Stimulated activated naive CD8-positive, alpha-beta T cell treated with anti-CD3 and anti-CD28 coated beads, Interleukin-15, Interleukin-2, amounts not matched to agents 100 U/mL and 50 U/mL, for 24 hours (primary cell): ENCODE data around the gene CDK2AP2.
A peak's percentile ranks its signal among the peaks of the same experiment; 100 is the strongest.
"Not testable (repeated sequence)": the region's sequence is repeated elsewhere in the genome, so short reads cannot be mapped to it uniquely, and the experiment has no call there.

Source experiments
- ATAC-seq: fragments of 150-1000 bp; cut with Tn5 transposase; one replicate; pipeline ENCODE4 v1.10.0; 2021
- DNase-seq: peaks from one replicate; pipeline ENCODE4 v3.0.0; 2021

The CDK2AP2 gene

GRCh38 chr11:67507864-67508485 lies at the start of gene CDK2AP2:
Gene CDK2AP2 (minus strand): TSS chr11:67508162. CDS start chr11:67508082, 80 bp downstream.
- peak; percentile 77 for ATAC-seq

GRCh38 chr11:67556244-67556643 lies 48.3 kb upstream of the CDK2AP2 start:
- ATAC-seq (no peak), DNase-seq (no peak)

More at GRCh38 chr11:67507864-67508485, at the start of gene CDK2AP2:
- peak; percentile 99 for DNase-seq

- not testable (repeated sequence) for ATAC-seq, DNase-seq
Measured at GRCh38 chr11:67551697-67552096, 43.7 kb upstream of the CDK2AP2 start.

GRCh38 chr11:67551127-67551526 lies 43.2 kb upstream of the CDK2AP2 start:
- ATAC-seq (no peak), DNase-seq (no peak)

- ATAC-seq: no peak
- no peak for DNase-seq
Measured at GRCh38 chr11:67548555-67549110, 40.7 kb upstream of the CDK2AP2 start.

GRCh38 chr11:67548112-67548511 lies 40.1 kb upstream of the CDK2AP2 start:
- ATAC-seq, DNase-seq: not testable (repeated sequence)

GRCh38 chr11:67545280-67545679 lies 37.3 kb upstream of the CDK2AP2 start:
- DNase-seq (no peak), ATAC-seq (no peak)

- ATAC-seq (no peak), DNase-seq (no peak)
Measured at GRCh38 chr11:67544616-67545242, 36.8 kb upstream of the CDK2AP2 start.

GRCh38 chr11:67543585-67543984 lies 35.6 kb upstream of the CDK2AP2 start:
- ATAC-seq (no peak), DNase-seq (no peak)

- DNase-seq (no peak), ATAC-seq (no peak)
Measured at GRCh38 chr11:67542971-67543370, 35.0 kb upstream of the CDK2AP2 start.

- no peak for ATAC-seq
- no peak for DNase-seq
Measured at GRCh38 chr11:67542169-67542568, 34.2 kb upstream of the CDK2AP2 start.

- DNase-seq: no peak
- ATAC-seq: no peak
Measured at GRCh38 chr11:67541198-67541597, 33.2 kb upstream of the CDK2AP2 start.

- ATAC-seq: no peak
Measured at GRCh38 chr11:67539550-67539949, 31.6 kb upstream of the CDK2AP2 start.

GRCh38 chr11:67538823-67539505 lies 31.0 kb upstream of the CDK2AP2 start:
- DNase-seq (no peak), ATAC-seq (no peak)

More at GRCh38 chr11:67539550-67539949, 31.6 kb upstream of the CDK2AP2 start:
- DNase-seq: no peak

GRCh38 chr11:67538306-67538705 lies 30.3 kb upstream of the CDK2AP2 start:
- no peak for DNase-seq
- no peak for ATAC-seq

GRCh38 chr11:67535561-67535960 lies 27.6 kb upstream of the CDK2AP2 start:
- ATAC-seq (no peak), DNase-seq (no peak)

GRCh38 chr11:67534070-67534679 lies 26.2 kb upstream of the CDK2AP2 start:
- no peak for DNase-seq

GRCh38 chr11:67532889-67533288 lies 24.9 kb upstream of the CDK2AP2 start:
- ATAC-seq: no peak
- no peak for DNase-seq

More at GRCh38 chr11:67534070-67534679, 26.2 kb upstream of the CDK2AP2 start:
- no peak for ATAC-seq

GRCh38 chr11:67530282-67530592 lies 22.3 kb upstream of the CDK2AP2 start:
- ATAC-seq: no peak

GRCh38 chr11:67528376-67528775 lies 20.4 kb upstream of the CDK2AP2 start:
- DNase-seq (no peak), ATAC-seq (no peak)

More at GRCh38 chr11:67530282-67530592, 22.3 kb upstream of the CDK2AP2 start:
- no peak for DNase-seq

GRCh38 chr11:67525275-67525976 lies 17.5 kb upstream of the CDK2AP2 start:
- ATAC-seq (no peak), DNase-seq (no peak)

GRCh38 chr11:67524480-67524808 lies 16.5 kb upstream of the CDK2AP2 start:
- no peak for DNase-seq
- ATAC-seq: no peak
